ENCODE results near the gene SP3.
"Not testable (repeated sequence)": the region's sequence is repeated elsewhere in the genome, so short reads cannot be mapped to it uniquely, and the experiment has no call there.

Gene SP3

GRCh38 chr2:173892341-173892740 lies 72.8 kb downstream of the SP3 start:
- no peak for DNase-seq (ENCODE audit: low read depth in 3 of 3, low spot score in 1 of 3)

- DNase-seq (ENCODE audit: low read depth in 3 of 3, low spot score in 1 of 3), result no peak
Measured at GRCh38 chr2:173891315-173892037, 73.7 kb downstream of the SP3 start.

- not testable (repeated sequence) for DNase-seq (ENCODE audit: low read depth in 3 of 3, low spot score in 1 of 3)
Measured at GRCh38 chr2:173889464-173889863, 75.7 kb downstream of the SP3 start.

- DNase-seq (ENCODE audit: low read depth in 3 of 3, low spot score in 1 of 3), result no peak
Measured at GRCh38 chr2:173886613-173887012, 78.6 kb downstream of the SP3 start.

GRCh38 chr2:173884025-173884802 lies 81.0 kb downstream of the SP3 start:
- DNase-seq (ENCODE audit: low read depth in 3 of 3, low spot score in 1 of 3), result no peak

- no peak for DNase-seq (ENCODE audit: low read depth in 3 of 3, low spot score in 1 of 3)
Measured at GRCh38 chr2:173881886-173882285, 83.3 kb downstream of the SP3 start.

- DNase-seq (ENCODE audit: low read depth in 3 of 3, low spot score in 1 of 3), result no peak
Measured at GRCh38 chr2:173881461-173881860, 83.7 kb downstream of the SP3 start.

- no peak for DNase-seq (ENCODE audit: low read depth in 3 of 3, low spot score in 1 of 3)
Measured at GRCh38 chr2:173880561-173880960, 84.6 kb downstream of the SP3 start.

GRCh38 chr2:173876833-173877413 lies 88.2 kb downstream of the SP3 start:
- DNase-seq (ENCODE audit: low read depth in 3 of 3, low spot score in 1 of 3), result no peak

GRCh38 chr2:173874894-173875237 lies 90.3 kb downstream of the SP3 start:
- DNase-seq (ENCODE audit: low read depth in 3 of 3, low spot score in 1 of 3), result no peak

GRCh38 chr2:173874003-173874893 lies 90.9 kb downstream of the SP3 start:
- no peak for DNase-seq (ENCODE audit: low read depth in 3 of 3, low spot score in 1 of 3)

GRCh38 chr2:173872714-173873113 lies 92.5 kb downstream of the SP3 start:
- no peak for DNase-seq (ENCODE audit: low read depth in 3 of 3, low spot score in 1 of 3)

- DNase-seq (ENCODE audit: low read depth in 3 of 3, low spot score in 1 of 3), result no peak
Measured at GRCh38 chr2:173869244-173870229, 95.6 kb downstream of the SP3 start.

GRCh38 chr2:173868406-173868805 lies 96.8 kb downstream of the SP3 start:
- DNase-seq (ENCODE audit: low read depth in 3 of 3, low spot score in 1 of 3), result no peak

- no peak for DNase-seq (ENCODE audit: low read depth in 3 of 3, low spot score in 1 of 3)
Measured at GRCh38 chr2:173866874-173867618, 98.1 kb downstream of the SP3 start.

GRCh38 chr2:173865971-173866873 lies 99.0 kb downstream of the SP3 start:
- no peak for DNase-seq (ENCODE audit: low read depth in 3 of 3, low spot score in 1 of 3)

- DNase-seq (ENCODE audit: low read depth in 3 of 3, low spot score in 1 of 3), result no peak
Measured at GRCh38 chr2:173862612-173863217, 102.5 kb downstream of the SP3 start.

- DNase-seq (ENCODE audit: low read depth in 3 of 3, low spot score in 1 of 3), result no peak
Measured at GRCh38 chr2:173860566-173860965, 104.6 kb downstream of the SP3 start.
